Epidermal melanocyte (primary cell): Measurements from ENCODE around the gene DMP1.
"Not testable (repeated sequence)": the region's sequence is repeated elsewhere in the genome, so short reads cannot be mapped to it uniquely, and the experiment has no call there.

Source experiments
- DNase-seq: peaks from one replicate; pipeline ENCODE4 v3.0.0; 2011; ENCODE audit warnings: low spot score; ENCODE audit not compliant: insufficient read length

The DMP1 gene

DNA sequence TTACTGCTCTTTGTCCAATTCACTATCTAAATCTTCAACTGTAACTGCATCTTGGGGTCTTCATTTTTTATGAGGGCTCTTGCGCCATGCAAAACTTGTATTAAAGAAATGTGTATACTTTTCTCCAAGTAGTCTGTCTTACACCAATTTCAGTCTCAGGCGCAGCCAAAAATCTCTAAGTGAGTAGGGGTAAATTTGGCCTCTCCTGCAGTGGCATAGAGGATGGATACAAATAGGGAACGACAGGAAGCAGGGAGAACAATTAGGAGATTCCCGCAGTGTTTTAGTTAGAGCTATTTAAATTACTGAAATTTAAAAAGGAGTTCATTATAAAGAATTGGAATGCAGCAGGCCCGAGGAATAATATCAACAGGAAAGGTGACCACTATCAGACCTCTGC, 30.2 kb downstream of the DMP1 start:
- DNase-seq: no peak

DNA sequence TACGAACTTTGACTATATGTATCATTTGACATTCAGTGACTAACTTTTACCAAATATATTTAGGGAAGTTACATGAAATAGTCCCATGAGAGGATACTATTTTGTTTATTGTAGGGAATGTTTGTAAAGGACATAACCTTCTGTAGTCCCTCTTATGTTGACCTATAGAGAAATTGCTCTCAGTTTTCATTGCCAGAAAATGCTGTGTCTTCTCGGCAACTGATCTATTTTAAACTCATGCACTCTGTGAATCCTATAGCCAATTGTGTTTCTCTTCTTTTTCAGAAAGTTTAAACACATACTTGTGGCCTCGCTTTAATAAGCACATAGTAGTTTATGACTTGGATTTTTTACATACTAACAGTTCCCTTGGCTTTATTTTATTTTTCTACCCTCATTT, 38.2 kb downstream of the DMP1 start:
- no peak for DNase-seq

- not testable (repeated sequence) for DNase-seq
Observed at GRCh38 chr4:87690947-87691346, 40.9 kb downstream of the DMP1 start.

- not testable (repeated sequence) for DNase-seq
Observed at GRCh38 chr4:87692060-87692459, 42.0 kb downstream of the DMP1 start.

DNA sequence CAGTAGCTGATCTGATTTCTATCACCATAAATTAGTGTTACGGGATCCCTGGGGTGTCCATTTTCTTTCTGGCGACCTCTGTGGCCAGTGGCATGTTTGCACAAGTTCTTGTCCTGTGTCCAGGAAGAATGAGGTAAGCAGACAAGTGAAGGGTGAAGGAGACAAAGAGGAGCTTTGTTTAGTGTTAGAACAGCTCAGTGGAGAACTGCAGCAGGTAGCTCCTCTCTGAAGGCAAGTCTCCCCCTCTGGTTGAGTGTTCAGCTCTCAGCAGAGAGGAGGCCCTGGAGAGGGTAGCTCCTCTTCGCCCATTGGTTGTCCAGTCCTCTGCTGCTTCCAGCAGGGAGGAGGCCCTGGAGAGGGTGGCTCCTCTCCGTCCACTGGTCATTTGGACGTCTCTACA, 47.2 kb downstream of the DMP1 start:
- DNase-seq: no peak

DNA sequence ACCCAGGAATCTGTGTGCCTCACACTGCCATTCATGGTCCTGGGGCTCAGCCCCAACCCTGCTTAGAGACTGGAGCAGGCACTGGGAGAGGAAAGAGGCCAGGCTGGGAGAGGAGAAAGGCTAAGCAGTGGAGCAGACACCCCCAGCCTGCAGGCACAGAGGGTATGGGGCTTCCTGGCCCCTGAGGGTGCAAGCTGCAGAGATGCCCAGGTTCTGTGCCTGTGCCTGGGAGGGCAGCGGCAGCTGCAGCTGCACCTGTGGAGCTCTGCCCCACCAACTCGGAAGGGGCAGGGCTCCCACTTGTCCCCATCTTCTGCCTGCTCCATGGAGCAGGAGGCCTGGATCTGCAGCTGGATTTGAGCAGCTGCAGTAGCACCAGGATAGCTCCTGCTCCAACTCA, 47.9 kb downstream of the DMP1 start:
- no peak for DNase-seq

GRCh38 chr4:87698394-87698793, 48.3 kb downstream of the DMP1 start:
- no peak for DNase-seq

GRCh38 chr4:87704001-87704400, 53.9 kb downstream of the DMP1 start:
- no peak for DNase-seq

DNA sequence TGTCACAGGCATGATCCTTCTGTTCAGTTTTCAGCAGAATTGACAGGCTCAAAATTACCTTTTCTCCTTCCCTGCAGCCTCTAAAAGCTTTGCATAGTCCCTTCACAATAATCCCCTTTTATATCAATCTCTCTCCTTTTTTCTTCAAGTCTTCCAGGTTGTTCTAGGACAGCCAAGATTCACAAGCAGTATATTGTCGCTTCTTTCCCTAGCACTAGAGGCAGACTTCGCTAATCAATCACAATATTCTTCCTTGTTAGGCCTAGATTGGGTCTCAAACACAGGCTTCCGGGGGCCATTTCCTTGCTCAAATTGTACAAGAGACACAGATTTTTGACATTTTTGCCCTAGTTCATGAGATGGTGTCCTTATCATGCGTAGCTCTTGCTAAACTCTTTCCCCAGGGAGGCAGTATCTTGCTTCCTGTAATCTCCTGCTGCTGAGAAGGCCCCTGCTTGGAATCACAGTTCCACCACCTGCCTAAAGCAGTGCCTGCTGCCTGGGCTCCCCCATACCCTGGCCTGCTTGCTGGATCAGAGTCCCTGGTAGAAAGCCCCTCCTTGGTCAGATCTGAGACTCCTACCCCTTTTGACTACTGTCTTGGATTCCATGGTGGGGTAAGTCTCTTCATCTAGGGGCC, 57.3 kb downstream of the DMP1 start:
- DNase-seq: no peak
